WI38 (cell line): ENCODE results near the gene ENPP7.

Experiments
- H3K4me3 ChIP-seq: 2 replicates; pipeline ENCODE4 v1.5.1; 2011; ENCODE audit warnings: low read depth, mild to moderate bottlenecking, control low read depth, low read length
- TF ChIP-seq, protein P1 (sequence below): IDR thresholded peaks from 2 replicates; pipeline ENCODE4 v1.5.1; 2012; ENCODE audit warnings: low read depth, mild to moderate bottlenecking, control low read depth, low read length

The ENPP7 gene

GRCh38 chr17:79686476-79686875 is 44.3 kb upstream of the ENPP7 start:
- TF ChIP-seq, protein P1, sequence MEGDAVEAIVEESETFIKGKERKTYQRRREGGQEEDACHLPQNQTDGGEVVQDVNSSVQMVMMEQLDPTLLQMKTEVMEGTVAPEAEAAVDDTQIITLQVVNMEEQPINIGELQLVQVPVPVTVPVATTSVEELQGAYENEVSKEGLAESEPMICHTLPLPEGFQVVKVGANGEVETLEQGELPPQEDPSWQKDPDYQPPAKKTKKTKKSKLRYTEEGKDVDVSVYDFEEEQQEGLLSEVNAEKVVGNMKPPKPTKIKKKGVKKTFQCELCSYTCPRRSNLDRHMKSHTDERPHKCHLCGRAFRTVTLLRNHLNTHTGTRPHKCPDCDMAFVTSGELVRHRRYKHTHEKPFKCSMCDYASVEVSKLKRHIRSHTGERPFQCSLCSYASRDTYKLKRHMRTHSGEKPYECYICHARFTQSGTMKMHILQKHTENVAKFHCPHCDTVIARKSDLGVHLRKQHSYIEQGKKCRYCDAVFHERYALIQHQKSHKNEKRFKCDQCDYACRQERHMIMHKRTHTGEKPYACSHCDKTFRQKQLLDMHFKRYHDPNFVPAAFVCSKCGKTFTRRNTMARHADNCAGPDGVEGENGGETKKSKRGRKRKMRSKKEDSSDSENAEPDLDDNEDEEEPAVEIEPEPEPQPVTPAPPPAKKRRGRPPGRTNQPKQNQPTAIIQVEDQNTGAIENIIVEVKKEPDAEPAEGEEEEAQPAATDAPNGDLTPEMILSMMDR: no peak

GRCh38 chr17:79690466-79690865 is 40.3 kb upstream of the ENPP7 start:
- TF ChIP-seq, protein P1: no peak
- no peak overlapping the region for H3K4me3 ChIP-seq

More at GRCh38 chr17:79686476-79686875, 44.3 kb upstream of the ENPP7 start:
- no peak overlapping the region for H3K4me3 ChIP-seq

DNA sequence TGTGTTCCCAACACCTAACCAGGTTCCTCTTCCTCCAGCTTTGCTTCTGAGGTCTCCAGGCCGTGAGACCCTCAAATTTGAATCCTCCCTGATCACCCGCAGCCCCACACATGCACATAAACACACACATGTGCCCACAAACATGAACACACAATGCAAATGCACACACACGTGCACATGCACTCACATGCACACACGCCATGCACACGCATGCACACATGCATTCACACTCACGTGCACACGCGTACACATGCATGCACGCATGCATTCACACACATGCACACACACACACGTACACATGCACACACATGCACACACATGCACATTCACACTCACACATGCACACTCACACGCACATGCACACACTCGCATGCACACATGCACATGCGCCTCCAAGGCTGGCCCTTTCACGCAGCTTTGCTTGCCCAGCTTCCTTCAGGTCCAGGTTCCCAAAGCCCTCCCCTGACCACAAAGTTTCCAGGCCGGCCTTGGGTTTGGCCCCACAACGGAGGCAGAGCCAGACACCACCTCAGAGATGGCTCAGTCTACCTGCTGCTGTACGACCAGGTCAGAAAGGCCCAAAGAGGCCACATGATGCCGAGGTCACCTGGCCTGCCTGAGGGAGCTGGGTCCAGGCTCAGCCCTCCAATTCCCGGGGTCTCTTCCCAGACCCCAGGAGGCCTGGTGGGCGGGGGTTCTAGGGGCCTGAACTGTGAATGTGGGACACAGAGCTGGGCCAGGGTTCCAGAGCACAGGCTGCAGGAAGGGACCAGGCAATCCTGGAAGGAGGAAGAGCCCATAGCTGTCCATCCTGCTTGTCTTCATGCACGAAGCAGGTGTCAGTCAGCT is 39.5 kb upstream of the ENPP7 start:
- TF ChIP-seq, protein P1: no peak
- no peak overlapping the region for H3K4me3 ChIP-seq

GRCh38 chr17:79691931-79692330 is 38.8 kb upstream of the ENPP7 start:
- TF ChIP-seq, protein P1: no peak
- no peak overlapping the region for H3K4me3 ChIP-seq

DNA sequence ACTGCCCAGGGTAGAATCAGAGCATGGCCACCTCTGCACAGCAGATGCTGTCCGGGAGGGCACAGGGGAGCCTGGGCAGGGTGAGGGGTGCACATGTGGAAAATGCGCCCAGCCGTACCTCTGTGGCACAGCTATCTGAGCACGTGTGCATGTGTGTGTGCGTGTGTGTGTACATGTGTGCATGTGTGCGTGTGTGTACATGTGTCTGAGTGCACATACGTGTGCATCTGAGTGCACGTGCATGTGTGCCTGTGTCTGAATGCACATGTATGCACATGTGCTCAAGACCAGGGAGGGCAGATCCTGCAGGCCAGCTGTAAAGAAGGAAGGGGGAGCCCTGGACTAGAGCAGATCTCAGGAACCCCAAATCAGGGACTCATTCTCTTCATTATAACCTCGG is 37.3 kb upstream of the ENPP7 start:
- TF ChIP-seq, protein P1: no peak
- H3K4me3 ChIP-seq: no peak overlapping the region

DNA sequence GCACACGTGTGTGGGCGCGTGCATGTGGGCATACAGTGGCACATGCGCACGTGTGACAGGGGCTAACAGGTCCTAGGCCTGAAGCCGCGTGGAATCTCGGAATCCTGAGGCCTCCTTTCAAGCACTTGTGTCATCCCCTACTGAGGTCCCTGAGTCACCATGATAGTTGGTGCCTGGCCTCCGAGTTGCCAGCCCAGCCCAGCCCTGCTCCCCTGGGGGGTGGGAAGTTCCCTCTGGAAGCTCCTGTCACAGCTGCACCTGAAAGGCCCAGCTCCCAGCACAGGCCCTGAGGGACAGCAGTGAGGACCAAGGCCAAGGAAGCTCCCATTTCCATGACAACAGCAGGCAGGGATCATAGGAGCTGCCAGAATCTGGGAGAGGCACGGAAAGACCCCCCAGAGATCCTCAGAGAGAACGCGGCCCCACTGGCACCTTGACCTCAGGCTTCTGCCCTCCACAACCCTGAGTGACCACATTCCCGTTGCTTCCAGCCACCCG is 35.4 kb upstream of the ENPP7 start:
- H3K4me3 ChIP-seq: no peak overlapping the region
- TF ChIP-seq, protein P1: no peak
